ENCODE results near the gene CALCOCO2.
"Not testable (repeated sequence)": the region's sequence is repeated elsewhere in the genome, so short reads cannot be mapped to it uniquely, and the experiment has no call there.

CALCOCO2 gene

DNA sequence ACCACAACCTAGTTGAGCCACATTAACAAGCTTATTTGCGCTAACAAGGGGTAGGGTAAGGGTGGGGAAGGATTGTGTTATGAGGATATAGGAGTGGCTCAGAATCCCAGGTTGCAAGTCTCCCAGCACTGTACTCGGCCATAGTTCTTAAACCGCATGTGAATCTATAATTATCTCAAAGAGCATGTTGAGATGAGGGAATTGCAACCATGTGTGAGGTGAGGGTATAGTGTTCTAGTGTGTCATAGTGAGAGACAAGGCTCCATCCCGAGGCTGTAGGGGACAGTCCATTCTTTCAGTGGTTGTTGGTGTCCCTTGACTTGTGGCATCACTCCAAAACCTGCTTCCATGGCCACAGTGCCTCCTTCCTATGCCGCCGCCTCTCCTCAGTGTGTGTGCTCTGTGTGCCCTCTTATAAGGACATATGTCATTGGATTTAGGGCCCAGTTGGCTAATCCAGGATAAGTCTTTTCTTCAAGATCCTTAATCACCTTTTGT lies 39.0 kb downstream of the CALCOCO2 start:
- no peak overlapping the region for H3K4me3 ChIP-seq (ENCODE audit: low read depth, low read length)
- TF ChIP-seq, protein P1, sequence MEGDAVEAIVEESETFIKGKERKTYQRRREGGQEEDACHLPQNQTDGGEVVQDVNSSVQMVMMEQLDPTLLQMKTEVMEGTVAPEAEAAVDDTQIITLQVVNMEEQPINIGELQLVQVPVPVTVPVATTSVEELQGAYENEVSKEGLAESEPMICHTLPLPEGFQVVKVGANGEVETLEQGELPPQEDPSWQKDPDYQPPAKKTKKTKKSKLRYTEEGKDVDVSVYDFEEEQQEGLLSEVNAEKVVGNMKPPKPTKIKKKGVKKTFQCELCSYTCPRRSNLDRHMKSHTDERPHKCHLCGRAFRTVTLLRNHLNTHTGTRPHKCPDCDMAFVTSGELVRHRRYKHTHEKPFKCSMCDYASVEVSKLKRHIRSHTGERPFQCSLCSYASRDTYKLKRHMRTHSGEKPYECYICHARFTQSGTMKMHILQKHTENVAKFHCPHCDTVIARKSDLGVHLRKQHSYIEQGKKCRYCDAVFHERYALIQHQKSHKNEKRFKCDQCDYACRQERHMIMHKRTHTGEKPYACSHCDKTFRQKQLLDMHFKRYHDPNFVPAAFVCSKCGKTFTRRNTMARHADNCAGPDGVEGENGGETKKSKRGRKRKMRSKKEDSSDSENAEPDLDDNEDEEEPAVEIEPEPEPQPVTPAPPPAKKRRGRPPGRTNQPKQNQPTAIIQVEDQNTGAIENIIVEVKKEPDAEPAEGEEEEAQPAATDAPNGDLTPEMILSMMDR (IDR thresholded peaks at IDR 0.05; ENCODE audit: borderline replicate concordance, insufficient read depth, low read depth, low read length), result no peak

DNA sequence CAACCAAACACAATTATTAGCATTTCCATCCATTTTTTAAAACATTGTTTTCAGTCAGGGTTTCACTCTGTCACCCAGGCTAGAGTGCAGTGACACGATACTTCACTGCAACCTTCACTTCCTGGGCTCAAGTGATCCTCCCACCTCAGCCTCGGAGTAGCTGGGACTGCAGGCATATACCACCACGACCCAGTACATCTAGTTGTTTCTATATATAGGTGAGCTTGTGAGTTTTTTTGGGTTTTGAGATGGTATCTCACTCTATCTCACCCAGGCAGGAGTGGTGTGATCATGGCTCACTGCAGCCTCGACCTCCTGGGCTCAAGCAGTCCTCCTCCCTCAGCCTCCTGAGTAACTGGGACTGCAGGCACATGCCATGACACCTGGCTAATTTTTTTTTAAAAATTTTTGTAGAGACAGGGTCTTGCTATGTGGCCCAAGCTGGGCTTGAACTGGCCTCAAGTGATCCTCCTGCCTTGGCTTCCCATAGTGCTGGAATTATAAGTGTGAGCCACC lies 40.3 kb downstream of the CALCOCO2 start:
- H3K4me3 ChIP-seq (ENCODE audit: low read depth, low read length), result no peak overlapping the region
- TF ChIP-seq, protein P1 (IDR thresholded peaks at IDR 0.05; ENCODE audit: borderline replicate concordance, insufficient read depth, low read depth, low read length), result no peak

DNA sequence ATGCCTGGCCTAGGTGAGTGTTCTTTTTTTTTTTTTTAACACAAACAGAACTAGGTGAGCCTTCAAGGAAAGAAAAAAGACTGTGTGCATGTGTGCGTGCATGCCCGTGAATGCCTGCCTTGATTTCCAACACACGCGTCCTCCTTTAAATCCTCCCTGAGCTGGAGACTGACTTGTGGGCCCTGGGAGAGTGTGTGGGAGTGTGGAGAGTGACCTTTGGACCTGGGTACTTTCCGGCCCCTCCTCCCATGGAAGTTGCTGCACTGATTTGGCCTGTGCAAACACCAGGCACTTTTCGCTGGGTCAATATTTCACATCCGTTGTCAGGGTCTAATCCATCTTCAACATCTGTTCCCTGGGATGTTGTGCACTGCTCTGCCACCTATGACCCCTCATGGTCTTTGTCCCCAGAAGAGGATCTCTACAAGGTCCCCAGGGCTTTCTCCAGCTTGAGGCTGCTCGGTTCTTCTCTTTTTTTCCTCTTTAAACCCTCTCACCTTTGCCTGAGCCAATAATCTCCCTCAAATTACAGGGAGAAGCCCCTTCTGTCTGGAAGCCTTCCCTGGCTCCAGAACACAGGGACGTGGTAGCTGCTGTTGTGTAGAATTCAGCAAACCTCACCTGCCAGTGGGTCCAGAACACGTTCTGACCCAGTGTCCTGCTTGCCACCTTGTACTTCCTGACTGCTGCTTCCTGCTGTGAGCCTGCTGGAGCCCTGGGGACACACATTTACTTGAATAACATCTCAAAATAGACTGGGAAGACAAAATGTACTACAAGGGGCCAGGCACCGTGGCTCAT lies 40.9 kb downstream of the CALCOCO2 start:
- TF ChIP-seq, protein P1 (IDR thresholded peaks at IDR 0.05; ENCODE audit: borderline replicate concordance, insufficient read depth, low read depth, low read length), result no peak
- H3K4me3 ChIP-seq (ENCODE audit: low read depth, low read length), result no peak overlapping the region

DNA sequence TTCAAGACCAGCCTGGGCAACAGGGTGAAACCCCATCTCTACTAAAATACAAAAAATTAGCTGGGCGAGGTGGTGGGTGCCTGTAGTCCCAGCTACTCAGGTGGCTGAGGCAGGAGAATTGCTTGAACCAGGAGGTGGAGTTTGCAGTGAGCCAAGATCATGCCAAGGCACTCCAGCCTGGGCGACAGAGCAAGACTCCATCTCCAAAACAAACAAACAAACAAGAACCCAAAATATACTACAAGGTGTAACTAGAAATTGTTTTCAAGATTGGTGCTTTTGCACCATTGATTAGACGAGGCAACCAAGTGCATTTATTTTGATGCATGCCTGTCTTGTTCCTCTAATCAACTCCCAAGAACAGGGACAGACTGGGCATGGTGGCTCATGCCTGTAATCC lies 41.6 kb downstream of the CALCOCO2 start:
- not testable (repeated sequence) for H3K4me3 ChIP-seq (ENCODE audit: low read depth, low read length)

DNA sequence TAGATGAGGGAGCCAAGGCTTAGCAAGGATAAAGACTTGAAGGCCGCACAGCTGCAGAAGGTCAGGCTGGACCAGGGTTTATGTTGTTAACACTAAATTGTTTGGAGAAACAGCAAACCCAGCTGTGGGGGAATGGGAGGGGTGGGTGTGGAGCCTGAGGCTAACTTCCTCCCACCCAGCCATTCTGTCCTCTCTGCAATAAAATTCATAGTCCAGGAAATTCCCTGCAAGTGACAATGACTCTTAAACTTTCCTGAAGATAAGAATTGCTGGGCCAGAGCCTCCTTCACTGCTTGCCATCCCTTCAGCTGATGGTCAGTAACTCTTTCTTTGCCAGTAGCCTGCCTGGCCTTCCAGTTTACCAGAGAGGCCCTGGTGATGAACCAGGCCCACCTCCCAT lies 42.4 kb downstream of the CALCOCO2 start:
- TF ChIP-seq, protein P1 (IDR thresholded peaks at IDR 0.05; ENCODE audit: borderline replicate concordance, insufficient read depth, low read depth, low read length), result no peak
- no peak overlapping the region for H3K4me3 ChIP-seq (ENCODE audit: low read depth, low read length)

DNA sequence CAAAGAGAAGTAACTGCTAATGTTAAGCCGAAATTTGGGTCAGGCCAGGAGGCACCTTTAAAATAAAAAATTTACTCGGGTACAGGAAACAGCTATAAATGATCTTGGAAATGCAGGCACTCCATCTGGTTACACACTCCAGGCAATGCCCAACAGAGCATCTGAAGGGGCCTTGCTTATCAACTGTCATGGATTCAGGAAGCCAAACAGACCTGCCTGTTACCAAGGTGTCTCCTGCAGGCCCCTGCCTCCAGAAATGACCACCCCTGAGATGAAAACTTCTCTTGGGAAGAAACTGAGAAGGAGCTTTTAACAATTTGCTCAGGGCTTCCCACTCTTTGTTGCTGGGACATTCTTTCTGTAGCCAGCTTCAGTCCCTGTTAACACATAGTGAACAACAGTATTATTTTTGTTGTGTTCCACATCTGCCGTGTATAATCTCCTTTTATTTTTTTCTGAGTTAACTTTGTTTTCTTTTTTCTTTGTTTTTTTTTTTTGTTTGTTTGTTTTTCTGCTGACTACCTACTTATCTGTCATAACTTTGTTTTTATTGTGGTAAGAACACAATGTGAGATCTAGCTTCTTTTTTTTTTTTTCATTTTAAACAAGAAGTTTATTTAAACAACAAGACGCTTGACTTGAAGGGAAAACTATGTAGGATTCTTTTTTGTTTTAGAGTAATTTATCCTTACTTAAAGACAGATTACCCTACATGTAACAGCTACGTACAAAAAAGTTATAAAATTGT lies 43.0 kb downstream of the CALCOCO2 start:
- H3K4me3 ChIP-seq (ENCODE audit: low read depth, low read length), result no peak overlapping the region
- TF ChIP-seq, protein P1 (IDR thresholded peaks at IDR 0.05; ENCODE audit: borderline replicate concordance, insufficient read depth, low read depth, low read length), result no peak
